Gastroesophageal sphincter (tissue), 3 donors: ENCODE measurements around the gene SDK1.

Source experiments
- POLR2A ChIP-seq, 2 donors: fragments of 450-650 bp; IDR thresholded peaks; one replicate each; pipeline ENCODE4 v1.6.1; 2017; ENCODE audit warnings: antibody characterized with exemption in 2 of 2, mild to moderate bottlenecking in 2 of 2, moderate library complexity in 1 of 2
- TF ChIP-seq, protein P1 (sequence below), 4 experiments: fragments of 200-600 bp in 2 of 4; fragments of 450-650 bp in 2 of 4; sonication (generic) in 1 of 4; IDR thresholded peaks; one replicate each; pipeline ENCODE4 v1.5.1; 2017 to 2019; ENCODE audit warnings: antibody characterized with exemption in 4 of 4, mild to moderate bottlenecking in 2 of 4, moderate library complexity in 2 of 4

DNA sequence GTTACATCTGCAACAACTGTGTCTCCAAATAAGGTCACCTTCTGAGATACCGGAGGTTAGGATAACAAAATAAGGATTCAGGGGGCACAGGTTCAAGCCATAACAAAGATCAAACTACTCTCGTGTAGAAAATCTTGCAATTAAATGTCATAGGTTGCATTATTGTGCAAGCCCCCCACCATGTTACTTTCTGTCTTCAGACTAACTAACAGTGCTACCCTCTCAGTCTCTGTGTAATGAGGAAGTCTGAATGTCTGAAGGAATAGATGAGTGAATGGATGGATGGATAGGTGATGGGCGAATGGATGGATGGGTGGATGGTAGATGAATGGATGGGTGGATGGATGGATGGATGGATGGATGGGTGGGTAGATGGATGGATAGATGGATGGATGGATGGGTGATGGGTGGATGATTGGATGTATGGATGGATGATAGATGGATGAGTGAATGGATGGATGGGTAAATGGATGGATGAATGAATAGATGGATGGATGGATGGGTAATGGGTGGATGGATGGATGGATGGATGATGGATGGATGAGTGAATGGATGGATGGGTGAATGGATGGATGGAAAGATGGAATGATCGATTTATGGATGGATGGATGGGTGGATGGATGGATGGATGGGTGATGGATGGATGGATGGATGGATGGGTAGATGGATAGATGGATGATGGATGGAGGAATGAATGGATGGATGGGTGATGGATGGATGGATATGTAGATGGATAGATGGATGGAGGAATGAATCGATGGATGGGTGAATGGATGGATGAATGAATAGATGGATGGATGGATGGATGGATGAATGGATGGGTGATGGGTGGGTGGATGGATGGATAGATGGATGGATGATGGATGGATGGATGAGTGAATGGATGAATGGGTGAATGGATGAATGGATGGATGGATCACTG lies 823.8 kb downstream of the SDK1 start:
- TF ChIP-seq, protein P1, sequence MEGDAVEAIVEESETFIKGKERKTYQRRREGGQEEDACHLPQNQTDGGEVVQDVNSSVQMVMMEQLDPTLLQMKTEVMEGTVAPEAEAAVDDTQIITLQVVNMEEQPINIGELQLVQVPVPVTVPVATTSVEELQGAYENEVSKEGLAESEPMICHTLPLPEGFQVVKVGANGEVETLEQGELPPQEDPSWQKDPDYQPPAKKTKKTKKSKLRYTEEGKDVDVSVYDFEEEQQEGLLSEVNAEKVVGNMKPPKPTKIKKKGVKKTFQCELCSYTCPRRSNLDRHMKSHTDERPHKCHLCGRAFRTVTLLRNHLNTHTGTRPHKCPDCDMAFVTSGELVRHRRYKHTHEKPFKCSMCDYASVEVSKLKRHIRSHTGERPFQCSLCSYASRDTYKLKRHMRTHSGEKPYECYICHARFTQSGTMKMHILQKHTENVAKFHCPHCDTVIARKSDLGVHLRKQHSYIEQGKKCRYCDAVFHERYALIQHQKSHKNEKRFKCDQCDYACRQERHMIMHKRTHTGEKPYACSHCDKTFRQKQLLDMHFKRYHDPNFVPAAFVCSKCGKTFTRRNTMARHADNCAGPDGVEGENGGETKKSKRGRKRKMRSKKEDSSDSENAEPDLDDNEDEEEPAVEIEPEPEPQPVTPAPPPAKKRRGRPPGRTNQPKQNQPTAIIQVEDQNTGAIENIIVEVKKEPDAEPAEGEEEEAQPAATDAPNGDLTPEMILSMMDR (IDR thresholded peaks at IDR 0.05) = no peak
- no peak for TF ChIP-seq POLR2A (IDR thresholded peaks at IDR 0.05)
